Activated CD4-positive, alpha-beta T cell treated with anti-CD3 and anti-CD28 coated beads, Interleukin-2, amount 50 U/mL, for 48 hours (primary cell): ENCODE data around the gene TYRO3.

Source experiments
- DNase-seq, 2 experiments: peaks; one replicate each; pipeline ENCODE4 v3.0.0-alpha.2; 2020

Gene TYRO3

DNA sequence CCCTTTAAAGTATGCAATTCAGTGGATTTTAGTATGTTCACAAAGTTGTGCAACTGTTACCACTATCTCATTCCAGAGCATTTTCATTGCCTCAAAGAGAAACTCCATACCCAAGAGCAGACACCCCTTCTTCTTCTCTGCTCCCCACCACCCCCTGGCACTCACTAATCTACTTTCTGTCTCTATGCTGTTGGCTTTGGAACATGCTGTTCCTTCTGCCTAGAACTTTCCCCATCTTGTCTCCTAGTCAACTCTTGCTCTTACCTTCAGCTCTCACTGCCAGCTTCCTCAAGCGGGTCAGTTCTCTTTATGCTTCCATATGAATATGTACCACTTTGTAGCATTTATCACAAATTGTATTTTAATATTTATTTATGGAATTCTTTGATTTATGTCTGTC lies 50.1 kb downstream of the TYRO3 start:
- no peak for DNase-seq

DNA sequence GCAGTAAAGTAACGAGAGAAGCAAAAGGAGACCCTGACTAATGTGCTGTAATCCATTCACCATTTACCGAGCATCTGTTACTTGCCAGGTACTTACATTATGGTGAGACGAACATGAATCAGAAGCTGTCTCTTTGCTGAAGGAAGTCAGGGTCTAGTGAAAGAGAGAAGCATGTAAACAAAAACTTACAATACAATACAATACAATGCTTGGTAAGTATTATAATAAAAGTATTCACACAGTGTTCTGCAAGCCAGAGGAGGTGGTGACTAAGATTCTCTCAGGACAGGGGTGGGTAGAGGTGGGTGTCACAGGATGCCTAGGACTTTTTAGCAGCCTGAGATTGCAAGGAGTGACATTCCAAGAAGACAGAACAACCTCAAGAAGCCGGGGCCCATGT lies 51.0 kb downstream of the TYRO3 start:
- no peak for DNase-seq

DNA sequence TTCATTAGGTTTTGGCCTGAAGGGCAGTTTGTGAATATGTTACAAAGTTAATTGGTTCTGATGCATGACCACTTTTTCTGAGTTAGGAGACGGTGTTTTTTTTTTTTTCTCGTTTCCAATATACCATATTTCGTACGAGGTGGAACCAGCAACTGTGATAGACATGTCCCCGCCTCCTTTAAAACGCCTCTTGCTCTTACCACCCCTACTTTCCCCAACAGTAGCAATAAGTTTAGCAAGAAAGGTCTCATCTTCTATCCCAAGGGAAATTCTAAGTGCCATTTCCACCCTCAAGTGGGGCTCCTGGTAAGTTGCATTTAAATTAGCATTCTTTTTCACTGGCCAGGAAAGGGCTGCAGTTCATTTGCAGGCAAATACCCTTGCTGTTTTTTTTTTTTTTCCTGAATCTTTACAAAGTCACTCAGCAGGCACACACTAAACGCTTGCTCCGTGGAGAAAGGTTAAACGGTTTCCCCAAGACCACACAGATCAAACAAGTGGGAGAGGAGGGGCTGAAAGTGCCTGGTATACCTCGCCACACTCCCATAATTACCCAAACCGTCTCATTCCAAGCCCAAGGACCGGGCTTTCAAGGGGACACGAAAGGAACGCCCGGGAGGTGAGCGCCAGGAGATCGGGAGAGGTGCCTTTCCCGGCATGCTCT lies 61.7 kb downstream of the TYRO3 start:
- no peak for DNase-seq

DNA sequence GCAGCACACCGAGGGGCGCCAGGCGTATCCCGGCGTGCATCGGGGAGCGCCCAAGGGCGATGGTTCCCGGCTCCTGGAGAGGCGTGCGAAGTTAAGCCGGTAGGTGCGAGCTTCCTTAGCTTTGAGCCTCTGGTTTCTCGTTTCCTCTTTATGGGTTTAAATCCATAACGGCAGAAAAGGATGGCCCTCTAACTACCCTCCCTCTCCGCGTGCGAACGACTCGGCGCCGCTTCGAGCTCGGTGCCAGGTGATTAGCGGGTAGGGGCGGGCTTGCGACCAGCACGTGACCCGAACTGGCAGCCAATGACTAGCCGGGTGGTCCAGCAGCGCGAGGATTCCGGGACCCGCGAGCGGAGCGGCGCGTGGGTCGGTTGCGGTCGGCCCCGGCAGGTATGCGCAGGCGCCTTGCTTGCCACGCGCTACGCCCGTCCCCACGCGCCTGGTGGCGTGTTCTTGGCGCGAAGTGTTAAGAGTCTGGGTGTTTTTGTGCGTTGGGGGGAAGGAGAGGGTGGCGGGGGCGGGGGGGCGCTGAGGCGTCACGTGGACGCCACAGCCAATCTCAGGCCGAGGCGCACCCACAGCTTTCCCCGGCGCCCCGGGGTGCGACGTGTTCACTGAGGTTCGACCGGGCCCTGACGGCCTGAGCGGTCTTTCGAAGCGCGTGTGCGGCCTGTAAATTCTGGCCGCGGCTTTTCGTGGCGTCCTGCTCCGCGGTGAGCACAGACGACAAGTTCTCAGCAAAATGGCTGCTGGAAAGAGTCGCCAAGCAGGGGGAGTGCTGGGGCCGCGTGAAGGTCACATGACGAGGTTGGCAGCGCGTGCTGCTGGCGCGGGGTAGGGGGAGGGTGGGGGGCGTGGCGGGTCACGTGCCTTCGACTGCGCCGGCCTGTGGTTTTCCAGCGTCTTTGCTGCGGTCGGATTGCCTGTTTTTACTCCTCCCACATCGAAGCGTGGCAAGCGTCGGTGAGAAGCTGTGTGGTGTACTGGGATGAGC lies 62.5 kb downstream of the TYRO3 start:
- DNase-seq: peak; percentile 73 to 79

DNA sequence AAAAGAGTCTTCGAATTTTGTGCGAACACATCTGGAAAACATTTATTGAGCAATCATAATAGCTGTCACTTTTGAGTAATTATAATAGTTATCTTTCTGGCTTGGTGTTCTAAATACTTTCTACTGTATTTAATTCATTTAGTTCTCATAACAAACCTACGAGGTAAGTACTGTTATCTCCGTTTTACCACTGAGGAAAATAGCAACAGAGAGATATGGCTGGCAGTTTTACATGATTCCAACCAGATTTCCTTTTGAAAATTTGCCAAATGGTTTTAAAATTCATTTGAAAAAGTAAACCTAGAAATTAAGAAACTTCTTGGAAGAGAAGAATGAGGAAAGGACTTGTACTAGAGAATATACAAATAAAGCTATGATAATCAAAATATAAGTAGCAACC lies 63.9 kb downstream of the TYRO3 start:
- no peak for DNase-seq

DNA sequence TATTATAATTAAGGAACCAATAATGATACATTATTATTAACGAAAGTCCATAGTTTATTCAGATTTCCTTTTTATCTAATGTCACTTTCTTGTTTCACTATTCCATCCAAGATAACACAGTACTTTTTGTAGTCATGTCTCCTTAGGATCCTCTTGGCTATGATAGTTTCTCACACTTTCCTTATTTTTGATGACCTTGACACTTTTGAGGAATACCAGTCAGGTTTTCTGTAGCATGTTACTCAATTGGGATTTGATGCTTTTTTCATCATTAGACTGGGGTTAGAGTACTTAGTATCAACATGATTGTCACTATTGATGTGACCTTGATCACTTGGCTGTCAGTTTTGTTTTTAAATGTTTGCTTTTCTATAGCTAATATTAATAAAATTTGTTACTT lies 68.2 kb downstream of the TYRO3 start:
- DNase-seq: no peak

DNA sequence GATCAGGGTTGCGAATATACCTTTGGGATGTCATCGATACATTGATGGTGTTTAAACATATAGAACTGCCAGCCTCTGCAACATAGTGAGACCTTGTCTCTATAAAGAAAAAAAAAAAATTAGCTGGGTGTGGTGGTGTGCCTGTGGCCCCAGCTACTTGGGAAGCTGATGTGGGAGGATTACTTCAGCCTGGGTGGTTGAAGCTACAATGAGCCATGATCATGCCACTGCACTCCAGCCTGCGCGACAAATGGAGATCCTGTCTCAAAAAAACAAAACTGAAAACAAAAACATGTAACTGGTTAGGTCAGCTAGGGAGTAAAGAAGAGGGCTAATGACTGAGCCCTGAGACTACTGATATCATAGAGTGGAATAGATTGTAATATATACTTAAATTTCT lies 70.5 kb downstream of the TYRO3 start:
- no peak for DNase-seq

DNA sequence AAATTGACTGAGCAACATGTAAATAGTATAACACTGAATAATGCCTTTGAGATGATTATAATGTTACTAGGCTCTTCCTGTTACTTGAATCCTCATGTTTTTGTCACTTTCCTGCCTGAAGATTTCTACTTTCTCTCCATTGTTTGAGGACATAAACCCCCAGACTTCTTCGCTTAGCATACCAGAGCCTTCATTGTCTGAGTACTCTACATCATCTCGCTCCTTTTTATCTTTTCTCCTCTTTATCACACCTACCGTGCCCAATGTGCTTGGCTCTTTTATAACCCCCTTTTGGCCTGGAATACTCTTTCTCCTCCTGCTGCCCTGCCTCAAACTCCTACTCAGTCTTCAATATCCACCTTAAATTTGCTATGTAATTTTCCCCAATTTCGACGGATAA lies 70.9 kb downstream of the TYRO3 start:
- no peak for DNase-seq

DNA sequence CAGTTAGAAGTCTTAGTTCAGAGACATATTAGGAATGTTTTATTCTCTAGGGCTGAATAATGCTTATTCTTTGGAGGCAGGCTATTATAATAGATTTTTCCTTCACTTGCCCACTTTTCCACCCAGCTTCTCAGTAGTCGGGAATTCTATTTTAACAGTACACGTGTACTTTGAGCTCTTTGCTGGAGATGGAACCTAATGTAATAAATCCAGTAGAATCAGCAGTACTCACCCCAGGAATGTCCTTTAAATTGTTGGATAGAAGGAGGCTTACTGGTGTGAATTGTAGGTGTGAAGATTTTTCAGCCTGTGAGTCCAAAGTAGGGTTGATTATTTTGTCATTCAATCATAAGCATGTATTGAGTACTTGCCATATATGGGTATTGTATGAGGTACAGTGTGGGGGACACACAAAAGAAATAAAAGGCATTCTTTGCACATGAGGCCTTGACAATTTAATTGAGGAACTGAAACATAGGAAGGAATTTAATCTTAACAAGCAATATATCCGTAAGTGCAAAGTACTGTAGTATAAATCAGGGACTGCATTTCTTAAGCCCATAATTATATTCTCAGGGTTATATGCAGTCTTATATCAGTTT lies 71.7 kb downstream of the TYRO3 start:
- no peak for DNase-seq

DNA sequence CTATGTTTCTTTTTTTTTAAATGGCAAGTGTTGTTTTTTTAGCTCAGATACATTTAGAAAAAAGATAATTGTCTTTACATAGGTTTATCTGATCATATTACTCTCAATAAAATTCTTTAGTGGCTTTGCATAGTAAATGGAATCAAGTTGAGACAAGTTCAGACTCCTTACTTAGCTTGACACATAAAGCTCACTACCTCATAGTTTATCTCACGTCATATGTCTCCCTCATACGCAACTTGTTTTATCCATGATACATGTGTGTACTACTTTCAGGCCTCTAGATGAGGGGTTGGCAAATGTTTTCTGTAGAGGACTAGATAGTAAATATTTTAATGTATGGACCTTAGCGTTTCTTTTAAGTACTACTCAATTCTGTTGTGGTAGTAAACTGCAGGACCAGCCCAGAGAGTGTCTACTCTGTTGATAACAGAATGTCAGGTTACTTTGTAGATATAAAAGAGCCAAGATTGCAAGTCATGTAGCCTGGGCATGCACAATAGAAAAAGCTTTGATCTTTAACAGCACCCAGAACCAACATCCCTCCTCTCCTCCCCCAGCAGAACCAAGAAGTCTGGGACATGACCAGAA lies 73.0 kb downstream of the TYRO3 start:
- no peak for DNase-seq
